ENCODE results near the gene RAB23. TPM values are rescaled to one million over a fixed set of nuclear protein-coding genes. Genes with fewer than 3 reads are reported as not detected.

Gene RAB23
- total RNA-seq, 1 donor from 2014 or later, result 11.3 TPM

DNA sequence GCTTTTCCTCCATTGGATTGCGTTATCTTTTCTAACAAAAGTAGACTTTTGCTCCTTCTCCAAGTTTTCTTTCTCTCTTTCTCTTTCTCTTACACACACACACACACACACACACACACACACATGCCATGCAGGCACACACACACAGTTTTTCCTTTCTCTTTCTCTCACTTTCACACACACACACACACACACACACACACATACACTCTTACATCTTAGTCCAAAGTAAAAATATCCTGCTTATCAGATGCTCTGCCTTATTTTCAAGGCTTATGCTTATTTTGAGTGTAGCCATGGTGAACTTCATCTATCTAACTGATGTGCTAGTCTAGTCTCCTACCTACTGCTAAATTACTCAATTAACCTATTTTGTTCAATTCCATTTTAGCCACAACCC, 34.4 kb upstream of the RAB23 start:
- intact Hi-C loops (cut with DNase I), result no loop called here
- peak overlapping the region; percentile 53 for H3K27ac ChIP-seq
- H3K36me3 ChIP-seq, result no peaks in the 10 kb centered on the region
- TF ChIP-seq, protein P1, sequence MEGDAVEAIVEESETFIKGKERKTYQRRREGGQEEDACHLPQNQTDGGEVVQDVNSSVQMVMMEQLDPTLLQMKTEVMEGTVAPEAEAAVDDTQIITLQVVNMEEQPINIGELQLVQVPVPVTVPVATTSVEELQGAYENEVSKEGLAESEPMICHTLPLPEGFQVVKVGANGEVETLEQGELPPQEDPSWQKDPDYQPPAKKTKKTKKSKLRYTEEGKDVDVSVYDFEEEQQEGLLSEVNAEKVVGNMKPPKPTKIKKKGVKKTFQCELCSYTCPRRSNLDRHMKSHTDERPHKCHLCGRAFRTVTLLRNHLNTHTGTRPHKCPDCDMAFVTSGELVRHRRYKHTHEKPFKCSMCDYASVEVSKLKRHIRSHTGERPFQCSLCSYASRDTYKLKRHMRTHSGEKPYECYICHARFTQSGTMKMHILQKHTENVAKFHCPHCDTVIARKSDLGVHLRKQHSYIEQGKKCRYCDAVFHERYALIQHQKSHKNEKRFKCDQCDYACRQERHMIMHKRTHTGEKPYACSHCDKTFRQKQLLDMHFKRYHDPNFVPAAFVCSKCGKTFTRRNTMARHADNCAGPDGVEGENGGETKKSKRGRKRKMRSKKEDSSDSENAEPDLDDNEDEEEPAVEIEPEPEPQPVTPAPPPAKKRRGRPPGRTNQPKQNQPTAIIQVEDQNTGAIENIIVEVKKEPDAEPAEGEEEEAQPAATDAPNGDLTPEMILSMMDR (IDR thresholded peaks at IDR 0.05), result no peak
- H3K4me3 ChIP-seq, result no peak overlapping the region
- ATAC-seq (no peak), DNase-seq (no peak)
- H3K9me3 ChIP-seq, result no peaks in the 10 kb centered on the region
- H3K27me3 ChIP-seq (ENCODE audit: low read depth), result no peaks in the 10 kb centered on the region
- no peaks in the 10 kb centered on the region for H3K4me1 ChIP-seq

DNA sequence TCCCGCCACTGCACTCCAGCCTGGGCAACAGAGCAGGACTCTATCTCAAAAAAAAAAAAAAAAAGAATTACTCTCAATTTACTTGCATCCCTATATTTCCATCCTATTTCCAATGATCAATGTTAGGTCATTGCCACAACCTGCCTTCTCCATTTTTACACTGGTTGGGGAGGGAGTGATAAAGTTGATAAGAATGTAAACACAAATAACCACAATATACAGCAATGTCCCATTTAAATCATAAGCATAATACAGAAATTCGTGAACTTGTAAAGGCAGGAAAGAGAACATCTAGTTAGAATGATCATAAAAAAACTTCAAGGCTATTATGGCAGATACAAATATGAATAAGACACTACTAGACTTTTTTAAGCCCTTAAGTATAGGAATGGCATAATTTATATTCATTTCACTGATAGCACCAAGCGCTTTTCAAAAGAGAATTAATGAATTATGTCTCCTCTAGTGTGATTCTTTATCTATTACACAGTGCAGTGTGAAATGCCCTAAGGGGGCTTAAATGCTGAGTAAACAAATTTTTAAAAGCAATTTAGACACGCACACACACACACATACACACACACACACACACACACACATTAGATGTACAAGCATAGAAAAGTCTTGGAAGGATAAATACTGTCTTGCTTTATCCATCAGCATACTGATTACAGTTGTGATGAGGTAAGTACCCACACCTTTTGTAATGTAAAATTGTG, 33.5 kb upstream of the RAB23 start:
- no peaks in the 10 kb centered on the region for H3K36me3 ChIP-seq
- ATAC-seq (no peak), DNase-seq (no peak)
- TF ChIP-seq, protein P1 (IDR thresholded peaks at IDR 0.05), result no peak
- intact Hi-C loops (cut with DNase I), result no loop called here
- no peaks in the 10 kb centered on the region for H3K4me1 ChIP-seq
- H3K4me3 ChIP-seq, result no peak overlapping the region
- H3K9me3 ChIP-seq, result no peaks in the 10 kb centered on the region
- no peak overlapping the region for H3K27ac ChIP-seq
- H3K27me3 ChIP-seq (ENCODE audit: low read depth), result no peaks in the 10 kb centered on the region

DNA sequence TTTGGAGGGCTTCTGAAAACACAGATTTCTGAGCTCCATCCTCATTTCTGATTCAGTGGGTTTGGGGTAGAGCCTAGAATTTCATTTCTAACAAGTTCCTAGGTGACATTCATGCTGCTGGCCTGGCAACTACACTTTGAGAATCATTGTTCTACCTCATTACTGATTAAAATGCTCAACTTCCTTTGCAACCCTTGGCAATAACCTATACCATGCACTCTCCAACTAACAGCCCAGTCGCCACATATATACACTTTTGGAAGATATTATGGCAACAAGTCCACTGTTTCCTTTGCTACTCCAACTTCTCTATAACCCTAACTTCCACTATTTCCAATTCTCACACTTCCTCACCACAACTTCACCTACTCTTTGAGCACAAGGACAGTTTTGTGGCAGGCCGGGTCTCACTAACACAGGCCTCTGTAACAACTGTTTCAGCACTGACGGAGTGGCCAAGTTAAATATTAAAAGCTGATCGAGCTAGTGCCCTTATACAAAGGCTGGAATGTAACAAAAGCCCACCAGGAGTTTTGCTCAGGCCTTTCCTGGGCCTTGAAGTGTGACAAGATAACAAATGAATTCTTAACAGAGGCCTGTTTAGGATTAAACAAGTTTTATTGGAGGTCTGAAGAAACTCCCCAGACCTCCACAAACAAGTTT, 32.1 kb upstream of the RAB23 start:
- H3K4me3 ChIP-seq, result no peak overlapping the region
- no peaks in the 10 kb centered on the region for H3K4me1 ChIP-seq
- ATAC-seq (no peak), DNase-seq (no peak)
- intact Hi-C loops (cut with DNase I), result no loop called here
- H3K36me3 ChIP-seq, result no peaks in the 10 kb centered on the region
- no peak overlapping the region for H3K27ac ChIP-seq
- TF ChIP-seq, protein P1 (IDR thresholded peaks at IDR 0.05), result no peak
- H3K27me3 ChIP-seq (ENCODE audit: low read depth), result no peaks in the 10 kb centered on the region
- no peaks in the 10 kb centered on the region for H3K9me3 ChIP-seq

DNA sequence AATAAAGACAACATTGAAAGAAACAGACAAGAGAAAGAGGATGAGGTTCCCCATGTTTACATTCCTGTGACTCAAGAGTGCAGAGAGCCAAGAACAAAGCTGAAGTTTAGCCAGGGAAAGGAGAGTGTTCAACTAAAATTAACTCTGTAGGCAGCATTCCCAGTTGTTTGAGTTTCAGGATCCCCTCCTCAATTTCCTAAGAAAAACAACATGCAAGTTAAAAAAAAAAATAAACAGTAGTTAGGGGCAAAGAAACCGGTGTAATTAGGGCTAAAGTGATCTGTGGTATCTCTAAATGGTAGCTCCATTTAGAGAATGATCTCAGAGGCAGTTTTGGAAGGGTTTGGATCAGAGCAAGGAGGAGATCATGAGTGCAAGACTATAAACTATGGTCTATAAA, 30.9 kb upstream of the RAB23 start:
- Histone ChIP-seq H3K9me3 (no peaks in the 10 kb centered on the region), H3K4me1 (no peaks in the 10 kb centered on the region), H3K36me3 (no peaks in the 10 kb centered on the region), H3K27ac (no peak overlapping the region), H3K27me3 (ENCODE audit: low read depth) (no peaks in the 10 kb centered on the region), H3K4me3 (no peak overlapping the region)
- ATAC-seq, result no peak
- intact Hi-C loops (cut with DNase I), result no loop called here
- TF ChIP-seq, protein P1 (IDR thresholded peaks at IDR 0.05), result no peak
- no peak for DNase-seq

DNA sequence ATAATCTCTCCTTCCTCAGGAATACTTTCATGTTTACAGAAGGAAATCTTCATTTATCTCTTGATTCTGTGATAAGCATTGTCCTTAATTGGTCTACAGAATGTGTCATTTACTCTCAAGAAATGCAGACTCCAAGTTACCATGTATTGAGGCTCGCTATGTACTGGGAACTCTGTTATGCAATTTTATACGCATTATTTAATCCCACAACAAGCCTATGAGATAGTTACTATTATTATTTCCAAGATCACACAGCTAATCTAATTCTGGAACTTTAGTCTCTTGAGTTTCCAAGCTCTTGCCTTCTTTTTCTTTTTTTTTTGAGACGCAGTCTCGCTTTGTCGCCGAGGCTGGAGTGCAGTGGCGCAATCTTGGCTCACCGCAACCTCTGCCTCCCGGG, 30.0 kb upstream of the RAB23 start:
- intact Hi-C loops (cut with DNase I), result no loop called here
- Histone ChIP-seq H3K4me3 (no peak overlapping the region), H3K27me3 (ENCODE audit: low read depth) (no peaks in the 10 kb centered on the region), H3K9me3 (no peaks in the 10 kb centered on the region), H3K36me3 (no peaks in the 10 kb centered on the region), H3K27ac (no peak overlapping the region), H3K4me1 (no peaks in the 10 kb centered on the region)
- no peak for DNase-seq
- no peak for ATAC-seq
- TF ChIP-seq, protein P1 (IDR thresholded peaks at IDR 0.05), result no peak
